Measurements from ENCODE around the gene INPP5D.
"Not testable (repeated sequence)": the region's sequence is repeated elsewhere in the genome, so short reads cannot be mapped to it uniquely, and the experiment has no call there.

Gene INPP5D

GRCh38 chr2:233184669-233185068 is 124.5 kb downstream of the INPP5D start:
- DNase-seq: no peak

DNA sequence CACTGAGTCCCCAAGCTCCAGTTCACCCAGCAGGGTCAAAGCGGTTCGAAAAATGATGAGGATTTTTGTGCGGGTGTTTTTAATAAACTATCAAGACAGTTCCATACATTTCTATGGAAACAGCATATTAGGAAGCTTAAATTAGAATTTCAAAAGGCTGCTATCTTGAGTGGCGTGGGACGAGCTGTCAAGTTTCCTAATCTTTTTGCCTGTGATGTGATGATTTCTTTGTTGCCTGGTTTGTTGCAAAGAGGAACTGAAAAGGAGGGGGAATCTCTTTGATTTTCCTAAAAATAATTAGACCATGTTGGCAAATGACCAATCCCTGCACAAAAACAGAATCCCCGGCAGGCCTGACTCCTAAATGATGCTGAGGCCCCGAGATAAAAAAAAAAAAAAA is 125.2 kb downstream of the INPP5D start:
- no peak for DNase-seq

- no peak for DNase-seq
Observed at GRCh38 chr2:233185963-233186362, 125.8 kb downstream of the INPP5D start.

GRCh38 chr2:233186851-233187250 is 126.7 kb downstream of the INPP5D start:
- DNase-seq: no peak

- DNase-seq: no peak
Observed at GRCh38 chr2:233189025-233189424, 128.9 kb downstream of the INPP5D start.

DNA sequence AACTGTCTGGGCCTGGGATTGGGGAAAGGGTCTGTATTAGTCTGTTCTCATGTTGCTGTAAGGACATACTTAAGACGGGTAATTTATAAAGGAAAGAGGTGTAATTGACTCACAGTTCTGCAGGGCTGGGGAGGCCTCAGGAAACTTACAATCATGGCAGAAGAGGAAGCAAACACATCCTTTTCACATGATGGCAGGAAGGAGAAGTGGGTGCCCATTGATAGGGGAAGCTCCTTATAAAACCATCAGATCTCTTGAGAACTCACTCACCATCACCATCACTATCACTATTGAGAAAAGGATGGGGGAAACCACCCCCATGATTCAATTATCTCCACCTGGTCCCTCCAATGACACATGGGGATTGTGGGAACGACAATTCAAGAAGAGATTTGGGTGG is 130.9 kb downstream of the INPP5D start:
- not testable (repeated sequence) for DNase-seq

DNA sequence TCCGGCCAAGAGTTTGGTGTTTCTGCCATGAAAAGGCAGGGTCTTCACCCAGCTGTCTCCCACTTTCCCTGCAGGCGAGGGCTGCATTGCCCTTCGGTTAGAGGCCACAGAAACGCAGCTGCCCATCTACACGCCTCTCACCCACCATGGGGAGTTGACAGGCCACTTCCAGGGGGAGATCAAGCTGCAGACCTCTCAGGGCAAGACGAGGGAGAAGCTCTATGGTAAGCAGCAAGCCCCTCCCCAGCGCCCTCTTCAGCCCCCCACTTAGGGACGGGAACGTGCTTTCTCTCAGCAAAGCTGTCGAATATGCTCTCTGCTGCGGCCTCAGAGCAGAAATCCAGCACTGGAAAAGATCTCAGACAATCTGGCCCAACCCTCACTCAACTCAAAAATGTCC is 133.6 kb downstream of the INPP5D start:
- DNase-seq: no peak

- DNase-seq: no peak
Observed at GRCh38 chr2:233195027-233195426, 134.9 kb downstream of the INPP5D start.

DNA sequence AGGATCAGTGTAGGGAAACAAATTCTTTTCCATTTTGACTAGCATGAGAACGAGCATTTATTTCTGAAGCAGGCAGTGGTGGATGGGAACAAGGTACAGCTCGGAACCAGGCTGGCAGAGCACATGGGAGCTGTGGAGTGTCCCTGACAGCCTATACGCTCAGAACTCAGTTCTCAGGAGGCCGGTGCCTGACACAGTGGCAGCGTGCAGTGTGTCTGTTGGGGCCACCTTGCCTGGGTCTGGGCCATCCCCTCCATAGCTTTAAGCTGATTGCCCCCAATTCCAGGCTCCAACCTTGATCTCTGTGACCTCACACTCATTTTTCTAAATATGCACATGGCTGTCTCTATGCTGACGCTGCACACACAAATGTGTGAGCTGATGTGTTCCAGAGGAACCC is 136.9 kb downstream of the INPP5D start:
- no peak for DNase-seq

DNA sequence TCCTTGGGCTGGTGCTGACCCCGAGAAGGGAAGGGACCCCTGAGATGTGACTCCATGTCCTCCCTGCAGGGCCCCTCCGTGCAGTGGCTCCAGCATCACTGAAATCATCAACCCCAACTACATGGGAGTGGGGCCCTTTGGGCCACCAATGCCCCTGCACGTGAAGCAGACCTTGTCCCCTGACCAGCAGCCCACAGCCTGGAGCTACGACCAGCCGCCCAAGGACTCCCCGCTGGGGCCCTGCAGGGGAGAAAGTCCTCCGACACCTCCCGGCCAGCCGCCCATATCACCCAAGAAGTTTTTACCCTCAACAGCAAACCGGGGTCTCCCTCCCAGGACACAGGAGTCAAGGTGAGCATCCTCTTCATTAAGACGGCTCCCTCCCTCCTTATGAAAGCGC is 137.9 kb downstream of the INPP5D start:
- DNase-seq: no peak

GRCh38 chr2:233199870-233200269 is 139.7 kb downstream of the INPP5D start:
- DNase-seq: no peak

DNA sequence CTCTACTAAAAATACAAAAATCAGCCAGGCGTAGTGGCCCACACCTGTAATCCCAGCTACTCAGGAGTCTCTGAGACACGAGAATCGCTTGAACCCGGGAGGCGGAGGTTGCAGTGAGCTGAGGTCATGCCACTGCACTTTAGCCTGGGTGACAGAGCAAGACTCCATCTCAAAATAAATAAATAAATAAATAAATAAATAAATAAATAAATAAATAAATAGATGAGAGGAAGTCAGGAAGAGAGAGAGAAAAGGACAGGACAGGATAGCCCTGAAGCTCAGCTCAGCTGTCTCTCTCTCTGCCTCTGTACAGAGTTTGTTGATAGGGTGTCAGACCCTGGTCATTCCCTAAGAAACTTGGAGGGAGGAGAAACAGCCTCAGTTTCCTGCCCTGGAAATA is 140.6 kb downstream of the INPP5D start:
- DNase-seq: not testable (repeated sequence)

- no peak for DNase-seq
Observed at GRCh38 chr2:233201258-233202013, 141.3 kb downstream of the INPP5D start.

- DNase-seq: no peak
Observed at GRCh38 chr2:233202531-233202944, 142.4 kb downstream of the INPP5D start.

- DNase-seq: no peak
Observed at GRCh38 chr2:233203060-233203459, 142.9 kb downstream of the INPP5D start.

DNA sequence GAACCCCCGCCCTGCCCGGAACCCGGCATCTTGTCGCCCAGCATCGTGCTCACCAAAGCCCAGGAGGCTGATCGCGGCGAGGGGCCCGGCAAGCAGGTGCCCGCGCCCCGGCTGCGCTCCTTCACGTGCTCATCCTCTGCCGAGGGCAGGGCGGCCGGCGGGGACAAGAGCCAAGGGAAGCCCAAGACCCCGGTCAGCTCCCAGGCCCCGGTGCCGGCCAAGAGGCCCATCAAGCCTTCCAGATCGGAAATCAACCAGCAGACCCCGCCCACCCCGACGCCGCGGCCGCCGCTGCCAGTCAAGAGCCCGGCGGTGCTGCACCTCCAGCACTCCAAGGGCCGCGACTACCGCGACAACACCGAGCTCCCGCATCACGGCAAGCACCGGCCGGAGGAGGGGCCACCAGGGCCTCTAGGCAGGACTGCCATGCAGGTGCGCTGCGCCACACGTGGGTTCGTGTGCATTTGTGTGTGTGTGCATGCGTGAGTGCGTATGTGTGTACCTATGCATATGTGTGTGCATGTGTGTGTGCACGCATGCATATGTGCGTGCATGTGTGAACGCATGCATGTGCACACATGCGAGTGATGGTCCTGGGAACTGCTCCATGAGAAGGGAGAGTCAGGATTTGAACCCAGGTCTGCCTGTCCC is 144.3 kb downstream of the INPP5D start:
- no peak for DNase-seq

DNA sequence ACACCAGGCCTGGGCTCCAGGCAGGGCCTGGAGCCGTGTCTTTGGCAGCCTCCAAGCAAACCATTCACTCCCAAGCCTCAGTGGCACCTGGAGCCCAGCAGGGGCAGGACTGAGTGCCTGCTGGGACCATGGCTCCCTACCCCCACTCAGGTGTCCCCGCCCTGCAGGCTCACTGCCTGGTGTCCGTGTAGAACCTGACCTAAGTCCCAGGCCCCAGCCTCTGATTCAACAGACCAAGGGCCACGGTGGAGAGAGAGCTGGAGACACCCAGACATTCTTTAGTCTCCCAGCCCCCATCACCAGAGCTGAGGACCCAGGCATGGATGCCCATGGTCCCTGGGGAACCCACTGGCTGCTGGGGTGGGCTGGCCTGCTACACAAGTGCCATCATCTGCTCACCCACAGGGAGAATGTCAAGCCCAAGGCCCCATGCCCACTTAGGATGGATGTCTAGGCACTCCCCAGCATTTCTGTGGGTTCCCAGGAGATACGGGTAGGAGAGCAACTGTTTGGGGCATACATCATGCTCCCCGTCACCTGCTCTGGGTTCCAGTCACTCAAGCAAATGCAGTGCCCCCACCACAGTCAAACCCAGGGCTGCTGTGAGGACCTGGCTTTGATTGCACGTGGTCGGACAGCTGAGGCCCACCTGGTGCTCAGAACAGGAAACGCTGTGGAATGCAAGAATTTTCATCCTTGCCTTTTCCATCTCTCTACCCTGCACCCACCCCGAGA is 148.4 kb downstream of the INPP5D start:
- DNase-seq: no peak

DNA sequence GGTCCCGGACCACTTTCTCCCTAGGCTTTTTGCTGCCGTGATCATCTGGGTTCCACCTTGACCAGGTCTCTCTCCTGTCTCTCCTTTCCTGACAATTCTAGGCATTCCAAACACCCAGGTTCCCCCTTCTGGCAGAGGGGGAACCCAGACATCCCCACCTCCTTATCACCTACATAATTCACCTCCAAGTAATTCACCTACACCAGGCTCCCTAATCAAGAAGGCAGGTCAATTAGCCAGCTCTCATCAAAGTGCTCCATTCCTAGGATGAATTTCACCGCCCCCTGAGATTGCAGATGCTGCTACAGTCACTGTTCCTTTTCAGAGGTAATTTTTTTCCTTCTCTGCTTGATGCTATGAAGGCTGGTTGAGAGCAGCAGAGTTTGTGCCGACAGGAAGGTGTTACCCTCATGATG is 149.0 kb downstream of the INPP5D start:
- no peak for DNase-seq

DNA sequence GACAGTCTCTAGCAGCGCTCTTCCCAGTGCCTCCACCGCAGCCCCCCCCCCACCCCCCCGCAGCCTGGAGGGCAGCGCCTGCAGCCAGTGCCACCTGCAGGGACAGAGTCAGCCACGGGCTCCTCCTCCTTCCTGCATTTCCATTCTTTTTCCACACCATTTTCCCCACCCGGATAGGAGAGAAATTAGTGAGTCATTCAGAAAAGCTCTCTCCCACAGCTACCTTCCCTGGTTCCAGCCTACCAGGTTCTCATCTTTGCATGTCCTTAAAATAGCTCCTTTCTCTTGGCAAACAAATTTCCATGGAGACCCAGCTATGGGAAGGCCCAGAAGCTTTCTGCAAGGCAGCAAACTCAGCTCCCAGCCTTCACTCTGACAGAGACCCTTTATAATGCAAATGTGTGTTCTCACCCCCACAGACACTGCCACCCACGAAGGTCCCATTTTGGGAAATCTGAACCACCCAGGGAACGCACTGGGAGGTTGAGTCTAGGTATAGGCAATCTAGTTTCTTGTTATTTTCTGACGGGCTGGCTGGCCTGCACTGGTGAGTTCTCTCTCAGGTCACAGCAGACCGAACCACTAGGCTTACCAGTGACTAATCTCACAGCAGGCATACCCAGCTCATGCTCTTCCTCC is 149.5 kb downstream of the INPP5D start:
- DNase-seq: no peak

GRCh38 chr2:233210281-233210680 is 150.1 kb downstream of the INPP5D start:
- no peak for DNase-seq

DNA sequence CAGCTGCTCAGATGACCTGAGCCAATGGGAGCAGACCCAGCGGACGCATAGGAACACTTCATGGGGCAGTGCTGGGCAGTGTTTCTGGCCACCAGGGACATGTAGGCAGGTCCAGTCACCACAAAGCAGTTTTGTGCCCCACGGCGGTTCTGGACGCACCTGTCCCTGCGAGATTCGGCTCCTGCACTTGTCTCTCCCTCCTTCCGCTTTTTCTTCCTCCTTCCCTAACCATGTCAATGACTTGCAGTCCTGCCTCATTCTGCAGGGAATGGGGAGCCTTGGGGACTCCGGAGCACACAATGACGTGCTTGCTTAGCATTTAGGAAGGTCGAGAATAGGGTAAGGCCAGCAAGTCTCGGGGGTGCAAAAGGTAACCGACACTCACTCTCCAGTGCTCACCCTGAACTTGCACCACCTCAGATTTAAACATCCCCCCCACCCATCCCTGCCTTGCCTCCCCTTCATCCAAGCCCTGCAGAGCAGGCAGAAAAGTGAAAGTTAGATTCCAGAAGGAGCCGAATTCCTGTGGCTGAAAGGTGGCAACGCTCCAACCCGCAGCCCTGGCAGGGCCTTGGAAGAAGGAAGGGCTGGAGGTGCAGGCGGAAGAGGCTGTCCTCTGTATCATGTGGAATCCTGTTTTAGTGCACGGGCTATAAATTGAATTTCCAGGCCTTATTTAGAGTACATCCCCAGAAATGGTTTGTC is 150.9 kb downstream of the INPP5D start:
- DNase-seq: no peak

GRCh38 chr2:233211548-233211895 is 151.4 kb downstream of the INPP5D start:
- DNase-seq: no peak

DNA sequence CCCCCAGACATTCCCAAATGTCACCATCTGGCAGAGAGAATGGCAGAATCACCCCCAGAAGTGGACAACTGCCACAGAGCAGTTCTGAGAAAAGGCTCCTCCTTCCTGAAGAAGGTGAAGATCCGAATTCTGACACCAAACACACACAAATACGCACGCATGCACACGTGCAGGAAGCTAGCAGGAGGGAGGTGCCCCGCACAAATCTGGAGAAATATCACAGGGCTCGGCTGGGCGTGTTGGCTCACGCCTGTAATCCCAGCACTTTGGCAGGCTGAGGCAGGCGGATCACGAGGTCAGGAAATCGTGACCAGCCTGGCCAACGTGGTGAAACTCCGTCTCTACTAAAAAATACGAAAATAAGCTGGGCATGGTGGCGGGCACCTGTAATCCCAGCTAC is 152.9 kb downstream of the INPP5D start:
- DNase-seq: no peak
